GM19099 (cell line): ENCODE measurements around the gene RBM46.

Source experiments
- POLR2A ChIP-seq: IDR thresholded peaks from 3 replicates; pipeline ENCODE4 v1.6.1; 2011; ENCODE audit warnings: low read depth; ENCODE audit not compliant: insufficient read length; ENCODE audit errors: extremely low read depth

RBM46 gene

GRCh38 chr4:154779362-154779947 lies 1.6 kb upstream of the RBM46 start:
- TF ChIP-seq POLR2A: no peak

- TF ChIP-seq POLR2A: no peak
Observed at GRCh38 chr4:154781983-154782293, 866 bp downstream of the RBM46 start.

- TF ChIP-seq POLR2A: no peak
Observed at GRCh38 chr4:154807042-154807630, 26.1 kb downstream of the RBM46 start.

GRCh38 chr4:154818230-154818629 lies 37.2 kb downstream of the RBM46 start:
- TF ChIP-seq POLR2A: no peak

- no peak for TF ChIP-seq POLR2A
Observed at GRCh38 chr4:154822775-154823174, 41.7 kb downstream of the RBM46 start.

GRCh38 chr4:154836030-154836429 lies 55.0 kb downstream of the RBM46 start:
- no peak for TF ChIP-seq POLR2A

- TF ChIP-seq POLR2A: no peak
Observed at GRCh38 chr4:154836513-154836912, 55.4 kb downstream of the RBM46 start.

- TF ChIP-seq POLR2A: no peak
Observed at GRCh38 chr4:154838155-154838554, 57.1 kb downstream of the RBM46 start.

- TF ChIP-seq POLR2A: no peak
Observed at GRCh38 chr4:154838694-154839093, 57.6 kb downstream of the RBM46 start.

- TF ChIP-seq POLR2A: no peak
Observed at GRCh38 chr4:154854362-154854761, 73.3 kb downstream of the RBM46 start.

- no peak for TF ChIP-seq POLR2A
Observed at GRCh38 chr4:154858166-154858565, 77.1 kb downstream of the RBM46 start.

GRCh38 chr4:154868414-154869194 lies 87.5 kb downstream of the RBM46 start:
- TF ChIP-seq POLR2A: no peak

- TF ChIP-seq POLR2A: no peak
Observed at GRCh38 chr4:154869301-154869700, 88.2 kb downstream of the RBM46 start.

- no peak for TF ChIP-seq POLR2A
Observed at GRCh38 chr4:154872198-154872597, 91.1 kb downstream of the RBM46 start.

- no peak for TF ChIP-seq POLR2A
Observed at GRCh38 chr4:154877110-154877760, 96.2 kb downstream of the RBM46 start.
